NK-92 (cell line): ENCODE results near the gene TRIM31.
"Not testable (repeated sequence)": the region's sequence is repeated elsewhere in the genome, so short reads cannot be mapped to it uniquely, and the experiment has no call there.

Experiments used
- DNase-seq: peaks from one replicate; lab custom pipeline; 2025; ENCODE audit not compliant: unreplicated experiment; lab: John Stamatoyannopoulos, UW

Gene TRIM31

GRCh38 chr6:30149858-30150550, 37.1 kb upstream of the TRIM31 start:
- DNase-seq: no peak

GRCh38 chr6:30149234-30149633, 36.3 kb upstream of the TRIM31 start:
- no peak for DNase-seq

GRCh38 chr6:30147096-30147495, 34.2 kb upstream of the TRIM31 start:
- DNase-seq: no peak

- DNase-seq: no peak
Observed at GRCh38 chr6:30145818-30146217, 32.9 kb upstream of the TRIM31 start.

GRCh38 chr6:30144811-30145210, 31.9 kb upstream of the TRIM31 start:
- no peak for DNase-seq

- no peak for DNase-seq
Observed at GRCh38 chr6:30143780-30144179, 30.9 kb upstream of the TRIM31 start.

- no peak for DNase-seq
Observed at GRCh38 chr6:30142665-30143064, 29.8 kb upstream of the TRIM31 start.

- not testable (repeated sequence) for DNase-seq
Observed at GRCh38 chr6:30140240-30140639, 27.4 kb upstream of the TRIM31 start.

GRCh38 chr6:30136570-30137286, 23.8 kb upstream of the TRIM31 start:
- DNase-seq: no peak

- DNase-seq: no peak
Observed at GRCh38 chr6:30135757-30136156, 22.9 kb upstream of the TRIM31 start, which contains the start of gene TRIM40. TRIM40 (plus strand) TSS chr6:30136140; CDS start chr6:30137037, 897 bp downstream.

GRCh38 chr6:30135147-30135546, 22.3 kb upstream of the TRIM31 start:
- no peak for DNase-seq

GRCh38 chr6:30131947-30132497, 19.1 kb upstream of the TRIM31 start:
- DNase-seq: no peak

GRCh38 chr6:30130887-30131862, 18.3 kb upstream of the TRIM31 start:
- DNase-seq: no peak

GRCh38 chr6:30130179-30130679, 17.3 kb upstream of the TRIM31 start:
- no peak for DNase-seq

GRCh38 chr6:30129265-30130178, 16.6 kb upstream of the TRIM31 start:
- no peak for DNase-seq

- DNase-seq: no peak
Observed at GRCh38 chr6:30127238-30128093, 14.6 kb upstream of the TRIM31 start.

GRCh38 chr6:30122515-30122914, 9.6 kb upstream of the TRIM31 start:
- no peak for DNase-seq

GRCh38 chr6:30121446-30122366, 8.8 kb upstream of the TRIM31 start:
- DNase-seq: no peak
